Measurements from ENCODE around the gene LIPT2.

The LIPT2 gene

GRCh38 chr11:74442636-74443035 lies 50.9 kb downstream of the LIPT2 start:
- Histone ChIP-seq H3K27ac (0 out of 2 replicates have a peak overlapping the region, but pooled peaks have one; percentile 9), H3K9me3 (ENCODE audit: low read depth, low read length) (no peaks in the 10 kb centered on the region), H3K4me3 (no peak overlapping the region), H3K9ac (ENCODE audit: insufficient read length) (peak overlapping the region; percentile 20), H3K36me3 (ENCODE audit: insufficient read depth, low read length) (no peaks in the 10 kb centered on the region)
- TF ChIP-seq FOXP2 (optimal IDR thresholded peaks at IDR 0.05; ENCODE audit: control extremely low read depth, extremely low read length, insufficient read depth) (no peak), POLR2AphosphoS5 (IDR thresholded peaks at IDR 0.05; ENCODE audit: borderline replicate concordance, low read depth, low read length) (no peak), EZH2 (IDR thresholded peaks at IDR 0.05) (no peak)
- no peak for DNase-seq (ENCODE audit: low read depth, low spot score)
